ENCODE results near the gene GTF3C4. TPM values are rescaled to one million over a fixed set of nuclear protein-coding genes. Genes with fewer than 3 reads are reported as not detected.

Gene GTF3C4
- total and polyA plus RNA-seq, 2 experiments from 2014 or later, result 6.1 to 19.2 TPM

GRCh38 chr9:132630811-132631210, 39.5 kb upstream of the GTF3C4 start:
- Histone ChIP-seq H3K9me2 (replicated peaks; ENCODE audit: insufficient read depth) (no peaks in the 10 kb centered on the region), H3K4me2 (no peak overlapping the region), H3K4me3 (no peak overlapping the region), H3K9me3 (ENCODE audit: low read depth) (no peaks in the 10 kb centered on the region), H3K27ac (no peak overlapping the region), H3K79me2 (no peaks in the 10 kb centered on the region), H3K27me3 (no peaks in the 10 kb centered on the region), H3K4me1 (ENCODE audit: insufficient read depth) (no peaks in the 10 kb centered on the region), H3K36me3 (replicated peaks; ENCODE audit: insufficient read depth, low read depth) (no peaks in the 10 kb centered on the region), H2AFZ (no peak overlapping the region), H4K20me1 (ENCODE audit: insufficient read depth, poor library complexity, severe bottlenecking) (no peaks in the 10 kb centered on the region)
- TF ChIP-seq, protein P1, sequence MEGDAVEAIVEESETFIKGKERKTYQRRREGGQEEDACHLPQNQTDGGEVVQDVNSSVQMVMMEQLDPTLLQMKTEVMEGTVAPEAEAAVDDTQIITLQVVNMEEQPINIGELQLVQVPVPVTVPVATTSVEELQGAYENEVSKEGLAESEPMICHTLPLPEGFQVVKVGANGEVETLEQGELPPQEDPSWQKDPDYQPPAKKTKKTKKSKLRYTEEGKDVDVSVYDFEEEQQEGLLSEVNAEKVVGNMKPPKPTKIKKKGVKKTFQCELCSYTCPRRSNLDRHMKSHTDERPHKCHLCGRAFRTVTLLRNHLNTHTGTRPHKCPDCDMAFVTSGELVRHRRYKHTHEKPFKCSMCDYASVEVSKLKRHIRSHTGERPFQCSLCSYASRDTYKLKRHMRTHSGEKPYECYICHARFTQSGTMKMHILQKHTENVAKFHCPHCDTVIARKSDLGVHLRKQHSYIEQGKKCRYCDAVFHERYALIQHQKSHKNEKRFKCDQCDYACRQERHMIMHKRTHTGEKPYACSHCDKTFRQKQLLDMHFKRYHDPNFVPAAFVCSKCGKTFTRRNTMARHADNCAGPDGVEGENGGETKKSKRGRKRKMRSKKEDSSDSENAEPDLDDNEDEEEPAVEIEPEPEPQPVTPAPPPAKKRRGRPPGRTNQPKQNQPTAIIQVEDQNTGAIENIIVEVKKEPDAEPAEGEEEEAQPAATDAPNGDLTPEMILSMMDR (IDR thresholded peaks at IDR 0.05; ENCODE audit: poor library complexity), result no peak
- no peak for TF ChIP-seq EZH2phosphoT487 (IDR thresholded peaks at IDR 0.05; ENCODE audit: low read depth, severe bottlenecking, unreplicated experiment)
- TF ChIP-seq EZH2 (IDR thresholded peaks at IDR 0.05; ENCODE audit: borderline replicate concordance), result no peak
- no peak for DNase-seq (ENCODE audit: low spot score)
- WGBS (ENCODE audit: low lambda C conversion rate, missing lambda C conversion rate), result 87% methylated on average over 3 of the region's 3 CpGs

- Histone ChIP-seq H3K79me2 (no peaks in the 10 kb centered on the region), H3K4me2 (no peak overlapping the region), H3K9me2 (replicated peaks; ENCODE audit: insufficient read depth) (no peaks in the 10 kb centered on the region), H3K27ac (no peak overlapping the region), H3K4me3 (no peak overlapping the region), H3K27me3 (no peaks in the 10 kb centered on the region), H3K9me3 (ENCODE audit: low read depth) (no peaks in the 10 kb centered on the region), H2AFZ (no peak overlapping the region), H3K36me3 (replicated peaks; ENCODE audit: insufficient read depth, low read depth) (no peaks in the 10 kb centered on the region), H3K4me1 (ENCODE audit: insufficient read depth) (no peaks in the 10 kb centered on the region), H4K20me1 (ENCODE audit: insufficient read depth, poor library complexity, severe bottlenecking) (no peaks in the 10 kb centered on the region)
- DNase-seq (ENCODE audit: low spot score), result no peak
- 86% methylated on average over 5 of the region's 5 CpGs for WGBS (ENCODE audit: low lambda C conversion rate, missing lambda C conversion rate)
- TF ChIP-seq, protein P1 (IDR thresholded peaks at IDR 0.05; ENCODE audit: poor library complexity), result no peak
- TF ChIP-seq EZH2phosphoT487 (IDR thresholded peaks at IDR 0.05; ENCODE audit: low read depth, severe bottlenecking, unreplicated experiment) (no peak), EZH2 (IDR thresholded peaks at IDR 0.05; ENCODE audit: borderline replicate concordance) (no peak)
Observed at GRCh38 chr9:132631280-132631679, 39.0 kb upstream of the GTF3C4 start.

DNA sequence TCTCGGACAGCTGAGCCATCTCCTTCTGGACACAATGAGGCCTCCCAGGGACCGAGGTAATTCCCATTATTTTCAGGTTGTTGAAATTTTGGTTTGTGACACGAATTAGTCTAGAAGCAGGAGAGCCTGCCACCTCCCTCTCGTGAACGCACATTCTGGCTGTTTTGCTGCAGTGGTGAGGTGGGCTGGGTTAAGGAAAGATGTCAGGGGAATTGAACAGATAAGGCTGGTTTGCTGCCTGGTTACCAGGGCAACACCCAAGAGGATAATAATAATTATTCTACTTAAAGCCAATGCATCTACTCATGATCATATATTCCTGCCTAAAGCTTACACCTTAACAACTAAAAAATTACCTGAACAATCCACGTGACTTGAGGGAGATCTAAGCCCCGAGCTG, 38.6 kb upstream of the GTF3C4 start:
- no peak for DNase-seq (ENCODE audit: low spot score)
- Histone ChIP-seq H3K4me1 (ENCODE audit: insufficient read depth) (no peaks in the 10 kb centered on the region), H3K27ac (no peak overlapping the region), H3K9me3 (ENCODE audit: low read depth) (no peaks in the 10 kb centered on the region), H3K4me3 (no peak overlapping the region), H3K27me3 (no peaks in the 10 kb centered on the region), H4K20me1 (ENCODE audit: insufficient read depth, poor library complexity, severe bottlenecking) (no peaks in the 10 kb centered on the region), H3K36me3 (replicated peaks; ENCODE audit: insufficient read depth, low read depth) (no peaks in the 10 kb centered on the region), H3K79me2 (no peaks in the 10 kb centered on the region), H3K4me2 (no peak overlapping the region), H3K9me2 (replicated peaks; ENCODE audit: insufficient read depth) (no peaks in the 10 kb centered on the region), H2AFZ (no peak overlapping the region)
- WGBS (ENCODE audit: low lambda C conversion rate, missing lambda C conversion rate), result 83% methylated on average over 7 of the region's 7 CpGs
- TF ChIP-seq EZH2 (IDR thresholded peaks at IDR 0.05; ENCODE audit: borderline replicate concordance), result no peak
- TF ChIP-seq, protein P1 (IDR thresholded peaks at IDR 0.05; ENCODE audit: poor library complexity), result no peak
- TF ChIP-seq EZH2phosphoT487 (IDR thresholded peaks at IDR 0.05; ENCODE audit: low read depth, severe bottlenecking, unreplicated experiment), result no peak

All from hepatocyte (in vitro differentiated cells).